Endothelial cell of umbilical vein (primary cell): ENCODE results near the gene TSPEAR. TPM values are rescaled to one million over a fixed set of nuclear protein-coding genes. Genes with fewer than 3 reads are reported as not detected.
"Not testable (repeated sequence)": the region's sequence is repeated elsewhere in the genome, so short reads cannot be mapped to it uniquely, and the experiment has no call there.

Source experiments
- BruUV-seq: library from RNA; stranded (reverse); fragments of 400-500 nt; replicated peaks from 2 replicates; lab custom pipeline; 2021; lab: Mats Ljungman, UMichigan
- CTCF ChIA-PET: fragments of 300-600, 350-600 bp; sonication (Branson Sonifier 250); formaldehyde crosslinking; loops from one replicate; lab custom pipeline; 2021; ENCODE audit warnings: antibody characterized with exemption, inconsistent platforms; lab: Charles Lee
- POLR2A ChIA-PET: fragments of 300-600, 350-600 bp; sonication (Branson Sonifier 250); formaldehyde crosslinking; loops from one replicate; lab custom pipeline; 2021; ENCODE audit warnings: antibody characterized with exemption, inconsistent platforms; lab: Charles Lee
- DNase-seq: peaks from one replicate; pipeline ENCODE4 v3.0.0-alpha.2; 2011; ENCODE audit warnings: low read depth, low spot score
- FAIRE-seq: peaks from 2 replicates; lab custom pipeline; 2011; peaks lifted over from hg19 to GRCh38; lab: Jason Lieb, UNC
- H2AFZ ChIP-seq: 2 replicates; pipeline ENCODE4 v1.6.0; 2012; ENCODE audit warnings: low read depth, low read length, control low read depth, inconsistent platforms
- H3K27ac ChIP-seq: 2 replicates; pipeline ENCODE4 v1.5.1; 2011; ENCODE audit warnings: low read depth, mild to moderate bottlenecking, control low read depth, low read length, moderate library complexity; ENCODE audit not compliant: insufficient read depth
- H3K27me3 ChIP-seq, 2 experiments: 2 replicates each; pipeline versions ENCODE4 v1.6.0 to v1.6.1; 2011; ENCODE audit warnings: low read length in 2 of 2, mixed read lengths in 1 of 2; ENCODE audit not compliant: control insufficient read depth in 2 of 2, insufficient read depth in 2 of 2
- H3K36me3 ChIP-seq, 2 experiments: 2 replicates in 1 of 2; 3 replicates in 1 of 2; pipeline ENCODE4 v1.5.1; 2011; ENCODE audit warnings: low read length in 2 of 2, mild to moderate bottlenecking in 1 of 2, moderate library complexity in 1 of 2; ENCODE audit not compliant: control insufficient read depth in 2 of 2, insufficient read depth in 2 of 2; ENCODE audit errors: extremely low read depth in 1 of 2
- H3K4me1 ChIP-seq: 3 replicates; pipeline ENCODE4 v1.5.1; 2011; ENCODE audit warnings: mild to moderate bottlenecking, low read length; ENCODE audit not compliant: control insufficient read depth, insufficient read depth; ENCODE audit errors: extremely low read depth
- H3K4me2 ChIP-seq: 2 replicates; pipeline ENCODE4 v1.6.1; 2011; ENCODE audit warnings: low read length, control low read depth, mixed read lengths; ENCODE audit not compliant: insufficient read depth
- H3K4me3 ChIP-seq, 3 experiments: fragments of 200-600 bp in 1 of 3; sonication (generic), shearing (Covaris generic) in 1 of 3; replicated peaks in 1 of 3; 2 replicates each; pipeline ENCODE4 v1.5.1; 2011 to 2016; ENCODE audit warnings: control low read depth in 3 of 3, low read length in 3 of 3, mild to moderate bottlenecking in 2 of 3, inconsistent platforms in 1 of 3, low read depth in 1 of 3, moderate library complexity in 1 of 3; ENCODE audit not compliant: insufficient read depth in 1 of 3
- H3K79me2 ChIP-seq: 2 replicates; pipeline ENCODE4 v1.6.0; 2012; ENCODE audit warnings: low read length, inconsistent platforms; ENCODE audit not compliant: control insufficient read depth, insufficient read depth
- H3K9ac ChIP-seq: replicated peaks from 2 replicates; pipeline ENCODE3; 2011; ENCODE audit warnings: low read length, control low read depth; ENCODE audit not compliant: insufficient read depth; ENCODE audit errors: extremely low read depth
- H3K9me1 ChIP-seq: replicated peaks from 3 replicates; pipeline ENCODE4 v1.6.0; 2011; ENCODE audit warnings: mild to moderate bottlenecking, low read length; ENCODE audit not compliant: control insufficient read depth, insufficient read depth; ENCODE audit errors: extremely low read depth
- H3K9me3 ChIP-seq: replicated peaks from 2 replicates; pipeline ENCODE4 v1.5.1; 2012; ENCODE audit warnings: low read length, inconsistent platforms; ENCODE audit not compliant: control insufficient read depth, insufficient read depth
- H4K20me1 ChIP-seq: replicated peaks from 2 replicates; pipeline ENCODE3; 2011; ENCODE audit warnings: mild to moderate bottlenecking, low read length; ENCODE audit not compliant: control insufficient read depth, insufficient read depth; ENCODE audit errors: extremely low read depth
- CTCF ChIP-seq, 2 donors: IDR thresholded peaks; 1 replicate in 1 of 2; 2 replicates in 1 of 2; pipeline ENCODE4 v1.5.1; 2011; ENCODE audit warnings: low read length in 2 of 2, mild to moderate bottlenecking in 2 of 2, moderate library complexity in 2 of 2, control low read depth in 1 of 2, inconsistent platforms in 1 of 2, low read depth in 1 of 2; ENCODE audit not compliant: insufficient read depth in 1 of 2; ENCODE audit errors: extremely low read depth in 1 of 2
- MAX ChIP-seq: IDR thresholded peaks from 2 replicates; pipeline ENCODE4 v1.6.1; 2011; ENCODE audit not compliant: insufficient read depth, insufficient read length
- POLR2A ChIP-seq: IDR thresholded peaks from 2 replicates; pipeline ENCODE4 v1.6.1; 2012; ENCODE audit warnings: low read depth, mild to moderate bottlenecking, control low read depth, low read length
- dilution Hi-C: fragments of 300-500 bp; cut with MboI; formaldehyde crosslinking; loops from one replicate; pipeline ENCODE4 v1.15.0; 2019; ENCODE audit warnings: low sequenced_read_pairs; ENCODE audit not compliant: extremely low pct_ligation_motif_present
- intact Hi-C: fragments of 100-400 bp; cut with micrococcal nuclease; formaldehyde crosslinking; loops from one replicate; pipeline ENCODE4 v1.10.0; 2022
- polyA plus RNA-seq, 4 experiments: library from polyadenylated mRNA; depleted of rRNA in 3 of 4; stranded (reverse) in 3 of 4; unstranded in 1 of 4; fragments of >200 nt; gene quantifications; 2 replicates each; pipeline versions ENCODE4 v1.2.1 to v1.2.3, GENCODE V29; 2011 to 2012; ENCODE audit warnings: missing spikeins in 1 of 4
- total RNA-seq: library from RNA; stranded (reverse); gene quantifications from 2 replicates; pipeline ENCODE4 v1.2.3, GENCODE V29; 2021

Gene TSPEAR
- total and polyA plus RNA-seq, 2 donors (not counting 3 experiments of a cell fraction or from before 2014, with no cell fraction given) = 0.01 TPM; not detected in 1

- TF ChIP-seq MAX (no peak), POLR2A (no peak), CTCF (IDR thresholded peaks at IDR 0.05; ENCODE audit: extremely low read depth in 1 of 2, insufficient read depth in 1 of 2, low read depth in 1 of 2, low read length in 2 of 2) (no peak)
- intact Hi-C loops = no loop called here
- POLR2A ChIA-PET = no interaction called here
Observed at GRCh38 chr21:44630440-44630839, 80.9 kb downstream of the TSPEAR start.

GRCh38 chr21:44628707-44629391, 82.5 kb downstream of the TSPEAR start:
- ChIA-PET POLR2A (no interaction called here), CTCF (no interaction called here)
- Histone ChIP-seq H3K9me3 (no peaks in the 10 kb centered on the region), H3K36me3 (no peaks in the 10 kb centered on the region), H3K9ac (no peak overlapping the region), H3K79me2 (no peaks in the 10 kb centered on the region), H4K20me1 (no peaks in the 10 kb centered on the region), H3K4me2 (no peak overlapping the region), H3K27ac (no peak overlapping the region), H3K9me1 (no peaks in the 10 kb centered on the region), H3K4me3 (no peak overlapping the region), H3K4me1 (no peaks in the 10 kb centered on the region), H3K27me3 (no peaks in the 10 kb centered on the region), H2AFZ (no peak overlapping the region)
- DNase-seq (no peak), FAIRE-seq (no peak)
- BruUV-seq = no TSS peak
- intact Hi-C loops (no loop called here), dilution Hi-C loops (no loop called here)
- TF ChIP-seq POLR2A (no peak), CTCF (IDR thresholded peaks at IDR 0.05; ENCODE audit: extremely low read depth in 1 of 2, insufficient read depth in 1 of 2, low read depth in 1 of 2, low read length in 2 of 2) (no peak)

More at GRCh38 chr21:44630440-44630839, 80.9 kb downstream of the TSPEAR start:
- Histone ChIP-seq H3K79me2 (no peaks in the 10 kb centered on the region), H3K4me1 (no peaks in the 10 kb centered on the region), H4K20me1 (no peaks in the 10 kb centered on the region), H3K9me3 (no peaks in the 10 kb centered on the region), H3K9ac (no peak overlapping the region), H2AFZ (no peak overlapping the region), H3K36me3 (no peaks in the 10 kb centered on the region), H3K9me1 (no peaks in the 10 kb centered on the region), H3K27ac (no peak overlapping the region), H3K27me3 (no peaks in the 10 kb centered on the region), H3K4me3 (no peak overlapping the region), H3K4me2 (no peak overlapping the region)
- CTCF ChIA-PET = no interaction called here
- no TSS peak for BruUV-seq
- dilution Hi-C loops = no loop called here
- FAIRE-seq (no peak), DNase-seq (no peak)

- H3K27me3 ChIP-seq, H2AFZ ChIP-seq, H3K36me3 ChIP-seq, BruUV-seq, CTCF ChIA-PET, POLR2A ChIA-PET, H4K20me1 ChIP-seq, dilution Hi-C loops, DNase-seq, H3K79me2 ChIP-seq, H3K9me1 ChIP-seq, FAIRE-seq, H3K27ac ChIP-seq, H3K4me3 ChIP-seq, H3K4me2 ChIP-seq, intact Hi-C loops, H3K4me1 ChIP-seq, H3K9ac ChIP-seq, H3K9me3 ChIP-seq: not testable (repeated sequence)
Observed at GRCh38 chr21:44627831-44628233, 83.5 kb downstream of the TSPEAR start.
